CD4-positive, alpha-beta T cell treated with Interferon alpha-2 for 1 hour (primary cell): Measurements from ENCODE around the gene C14orf180.
"Not testable (repeated sequence)": the region's sequence is repeated elsewhere in the genome, so short reads cannot be mapped to it uniquely, and the experiment has no call there.

ENCODE experiments used
- DNase-seq, 2 donors: peaks; one replicate each; pipeline ENCODE4 v3.0.0-alpha.2; 2020 to 2022

C14orf180 gene

DNA sequence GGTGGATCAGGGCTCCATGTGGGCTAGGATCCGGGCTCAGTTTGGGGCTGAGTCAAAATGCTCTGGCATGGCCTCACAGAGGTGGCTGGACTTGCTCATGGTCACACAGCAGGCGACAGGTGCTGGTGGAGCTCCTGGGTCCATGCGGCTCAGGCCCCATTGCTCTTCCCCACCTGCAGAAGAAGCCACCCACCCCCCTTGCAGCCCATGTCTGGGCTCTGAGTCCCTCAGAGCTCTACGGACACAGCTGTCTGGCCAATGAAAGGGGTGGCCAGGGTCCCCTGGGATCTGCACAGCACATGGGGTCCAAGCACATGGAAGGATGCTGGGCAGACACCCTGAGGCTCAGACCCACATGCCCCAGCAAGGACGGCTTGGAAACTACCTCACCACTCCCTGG is 17.0 kb upstream of the C14orf180 start:
- no peak for DNase-seq

GRCh38 chr14:104563191-104563741 is 16.3 kb upstream of the C14orf180 start:
- DNase-seq = no peak

- DNase-seq = peak; percentile 55 to 67
Observed at GRCh38 chr14:104563742-104564615, 15.6 kb upstream of the C14orf180 start.

GRCh38 chr14:104564744-104565679 is 14.6 kb upstream of the C14orf180 start:
- DNase-seq = no peak

- no peak for DNase-seq
Observed at GRCh38 chr14:104567141-104567956, 12.2 kb upstream of the C14orf180 start.

GRCh38 chr14:104567957-104568225 is 11.7 kb upstream of the C14orf180 start:
- no peak for DNase-seq

GRCh38 chr14:104568620-104569019 is 10.9 kb upstream of the C14orf180 start:
- DNase-seq = no peak

DNA sequence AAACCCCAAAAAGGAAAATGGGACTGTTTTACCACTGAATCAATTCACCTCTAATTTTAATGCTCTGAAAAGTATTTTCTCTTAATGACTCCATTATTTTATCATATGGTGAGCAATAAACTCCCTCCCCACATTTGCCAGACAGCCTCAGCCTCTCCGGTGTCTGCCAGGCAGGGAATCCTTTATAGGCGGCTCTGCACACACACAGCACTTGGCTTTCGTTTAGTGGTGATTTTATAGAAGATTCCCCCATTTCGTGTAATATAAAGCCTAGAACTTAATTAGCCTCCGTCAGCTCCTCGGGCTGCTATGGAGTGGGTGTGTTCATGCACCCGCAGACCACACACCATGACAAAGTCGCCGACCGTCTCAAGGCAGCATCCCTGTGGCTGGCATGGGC is 10.1 kb upstream of the C14orf180 start:
- no peak for DNase-seq

- no peak for DNase-seq
Observed at GRCh38 chr14:104571246-104571645, 8.3 kb upstream of the C14orf180 start.

- DNase-seq = no peak
Observed at GRCh38 chr14:104572024-104572626, 7.4 kb upstream of the C14orf180 start.

DNA sequence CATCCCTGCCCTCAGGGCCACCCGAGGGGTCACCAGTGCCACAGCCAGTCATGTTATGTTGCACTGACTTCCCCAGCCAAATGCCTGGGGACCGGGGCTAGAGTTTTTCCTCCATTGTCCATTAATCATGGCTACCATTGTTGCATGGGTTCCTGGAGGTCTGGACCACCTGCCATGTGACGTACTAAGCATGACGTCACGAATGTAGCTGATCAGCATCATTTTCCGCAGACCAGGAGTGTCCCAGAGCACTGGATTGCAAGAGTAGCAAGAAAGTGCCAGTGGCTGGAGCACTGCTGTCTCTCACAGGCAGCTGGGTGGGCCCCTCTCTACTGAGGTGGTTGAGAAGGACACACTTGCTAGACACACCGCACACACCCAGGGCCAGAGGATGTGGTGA is 6.9 kb upstream of the C14orf180 start:
- no peak for DNase-seq

DNA sequence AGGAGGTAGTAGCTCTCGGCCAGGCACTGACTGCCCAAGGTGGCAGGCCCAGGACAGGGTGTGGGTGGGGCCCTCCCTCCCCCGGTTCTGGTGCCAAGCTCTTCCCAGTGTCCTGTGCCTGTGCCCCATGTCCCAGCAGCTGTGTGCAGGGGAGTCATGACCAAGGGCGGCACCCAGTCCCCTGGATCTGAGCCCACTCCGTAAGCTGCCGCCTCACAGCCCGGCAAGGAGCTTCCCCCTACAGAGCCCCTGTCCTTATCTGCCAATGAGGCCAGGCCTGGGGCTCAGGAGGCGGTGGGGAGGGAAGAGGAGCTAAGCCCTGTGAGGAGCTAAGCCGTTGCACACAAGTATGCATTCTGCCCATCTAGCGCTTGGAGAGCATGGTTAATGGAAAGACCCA is 5.6 kb upstream of the C14orf180 start:
- DNase-seq = no peak

GRCh38 chr14:104574536-104574935 is 5.0 kb upstream of the C14orf180 start:
- DNase-seq = no peak

- DNase-seq = no peak
Observed at GRCh38 chr14:104574978-104575583, 4.5 kb upstream of the C14orf180 start.

DNA sequence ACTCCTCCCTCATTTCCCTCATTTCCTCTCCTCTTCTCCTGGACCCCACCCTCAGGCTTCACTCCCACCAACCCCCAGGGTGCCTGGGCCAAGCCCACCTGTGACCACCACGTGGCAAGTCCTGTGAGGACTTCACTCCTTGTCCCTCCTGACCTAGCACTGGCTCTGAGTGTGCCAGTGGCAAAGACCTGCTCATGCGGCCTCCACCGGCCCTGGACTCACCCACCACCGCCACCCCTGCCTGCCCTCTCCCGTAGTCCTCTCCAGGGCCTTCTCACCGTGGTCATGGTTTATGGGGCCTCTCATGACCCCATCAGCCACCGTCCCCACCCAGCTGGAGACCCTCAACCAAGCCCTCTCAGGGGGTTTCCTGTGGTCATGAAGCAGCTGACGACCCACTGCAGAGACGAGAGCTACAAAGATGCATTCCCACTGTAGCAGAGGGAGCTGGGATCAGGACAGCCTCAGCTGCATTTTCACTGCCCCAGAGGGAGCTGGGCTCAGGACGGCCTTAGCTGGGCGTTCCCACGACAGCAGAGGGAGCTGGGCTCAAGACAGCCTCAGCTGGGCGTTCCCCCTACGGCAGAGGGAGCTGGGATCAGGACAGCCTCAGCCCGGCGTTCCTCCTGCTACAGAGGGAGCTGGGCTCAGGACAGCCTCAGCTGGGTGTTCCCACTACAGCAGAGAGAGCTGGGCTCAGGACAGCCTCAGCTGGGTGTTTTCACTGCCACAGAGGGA is 3.2 kb upstream of the C14orf180 start:
- no peak for DNase-seq

GRCh38 chr14:104576970-104577332 is 2.6 kb upstream of the C14orf180 start:
- no peak for DNase-seq

- DNase-seq = no peak
Observed at GRCh38 chr14:104577426-104577825, 2.1 kb upstream of the C14orf180 start.

GRCh38 chr14:104577847-104578301 is 1.7 kb upstream of the C14orf180 start:
- DNase-seq = no peak

- DNase-seq = no peak
Observed at GRCh38 chr14:104578321-104578720, 1.2 kb upstream of the C14orf180 start.

- not testable (repeated sequence) for DNase-seq
Observed at GRCh38 chr14:104579939-104580338, 375 bp downstream of the C14orf180 start.

DNA sequence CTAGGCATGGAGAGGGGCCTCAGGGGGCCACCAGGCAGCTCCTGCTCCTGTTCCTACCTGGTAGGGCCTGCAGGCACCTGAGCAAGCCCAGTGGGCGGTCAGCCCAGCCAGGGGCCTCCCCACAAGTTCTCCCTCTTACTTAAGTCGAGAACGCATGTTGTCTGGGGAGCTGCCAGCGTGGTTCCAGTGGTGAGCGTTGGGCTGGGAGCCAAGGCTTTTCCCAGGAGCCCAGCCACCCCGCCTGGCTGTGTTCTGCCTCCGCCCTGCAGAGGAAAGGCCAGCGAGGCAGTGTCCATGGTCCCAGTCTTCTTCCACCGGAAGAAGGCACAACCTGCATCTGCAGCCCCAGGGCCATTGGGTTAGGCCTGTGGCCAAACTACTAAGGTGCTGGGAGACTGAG is 1.4 kb downstream of the C14orf180 start:
- no peak for DNase-seq
